Measurements from ENCODE around the gene ENTR1. TPM values are rescaled to one million over a fixed set of nuclear protein-coding genes. Genes with fewer than 3 reads are reported as not detected.

ENTR1 gene
- total RNA-seq, 1 experiment from 2014 or later = 36.5 TPM

DNA sequence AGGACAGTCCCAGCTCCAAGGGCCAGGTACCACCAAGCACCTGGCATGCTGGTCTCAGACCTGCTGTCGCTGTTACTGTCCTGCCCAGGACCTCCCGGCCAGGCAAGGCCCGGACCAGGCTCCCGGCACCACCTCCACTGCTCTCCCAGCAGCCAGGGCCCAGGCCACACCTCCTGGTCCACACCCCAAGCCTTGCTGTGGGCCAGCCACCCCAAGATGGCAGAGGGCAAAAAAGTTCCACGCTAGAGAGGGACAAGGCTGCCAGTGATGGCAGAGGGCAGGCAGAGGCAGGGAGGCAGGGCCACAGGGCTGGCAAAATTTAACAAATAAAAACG lies 48.0 kb downstream of the ENTR1 start:
- DNase-seq (ENCODE audit: low spot score) = no peak

DNA sequence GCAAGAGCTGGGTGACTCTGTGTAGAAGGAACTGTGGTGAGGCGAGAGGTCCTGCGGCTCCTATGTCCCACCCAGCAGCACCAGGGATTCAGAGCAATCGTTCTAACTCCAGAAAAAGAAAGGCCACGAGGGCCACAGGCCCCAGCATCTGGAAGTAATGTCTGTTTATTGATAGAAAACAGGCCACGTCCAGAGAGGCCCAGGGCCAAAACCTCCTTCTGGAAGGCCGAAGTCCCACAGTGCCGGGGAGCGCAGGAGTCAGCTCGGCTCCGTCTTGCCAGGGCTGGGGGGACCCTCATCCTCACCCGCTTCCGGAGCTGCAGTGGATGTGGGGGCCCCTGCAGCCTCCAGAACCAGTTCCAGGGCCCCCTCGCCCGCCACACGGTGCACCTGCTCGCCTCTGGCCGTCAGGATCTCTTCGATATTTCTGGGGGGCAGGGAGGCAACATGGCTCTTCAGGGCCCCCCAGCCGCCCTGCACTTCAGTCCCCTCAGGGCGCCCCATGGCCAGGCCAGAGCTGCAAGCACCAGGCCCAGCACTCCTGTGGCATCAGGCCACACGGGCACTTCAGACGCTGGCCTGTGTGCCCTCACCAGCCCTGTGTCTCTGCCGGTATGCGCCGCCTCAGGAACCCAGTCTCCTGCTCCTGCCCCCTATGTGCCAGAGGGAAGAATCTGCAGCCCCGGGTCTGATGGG lies 48.5 kb downstream of the ENTR1 start:
- no peak for DNase-seq (ENCODE audit: low spot score)

- DNase-seq (ENCODE audit: low spot score) = no peak
Observed at GRCh38 chr9:136361047-136361753, 49.2 kb downstream of the ENTR1 start.

GRCh38 chr9:136359774-136360718 lies 50.4 kb downstream of the ENTR1 start:
- DNase-seq (ENCODE audit: low spot score) = no peak

DNA sequence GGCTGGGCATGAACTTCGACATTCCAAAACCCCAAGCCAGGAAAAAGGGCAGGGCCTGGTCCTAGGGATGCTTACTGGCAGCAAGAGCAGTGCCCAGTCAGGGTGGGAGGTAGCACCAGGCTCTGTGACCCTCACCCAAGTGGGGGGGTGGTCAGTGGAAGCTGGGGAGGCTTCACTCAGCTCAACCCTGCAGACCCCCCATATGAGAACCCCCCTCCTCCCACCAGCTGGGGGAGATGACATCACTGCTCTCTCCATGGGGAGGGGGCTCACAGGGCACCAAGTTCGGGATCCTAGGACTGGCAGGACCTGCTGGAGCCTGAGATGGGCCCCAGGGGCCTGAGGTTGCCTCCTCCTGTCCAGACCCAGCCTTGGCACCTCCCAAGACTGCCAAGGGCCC lies 51.5 kb downstream of the ENTR1 start:
- no peak for DNase-seq (ENCODE audit: low spot score)

- DNase-seq (ENCODE audit: low spot score) = no peak
Observed at GRCh38 chr9:136358016-136358415, 52.4 kb downstream of the ENTR1 start.

DNA sequence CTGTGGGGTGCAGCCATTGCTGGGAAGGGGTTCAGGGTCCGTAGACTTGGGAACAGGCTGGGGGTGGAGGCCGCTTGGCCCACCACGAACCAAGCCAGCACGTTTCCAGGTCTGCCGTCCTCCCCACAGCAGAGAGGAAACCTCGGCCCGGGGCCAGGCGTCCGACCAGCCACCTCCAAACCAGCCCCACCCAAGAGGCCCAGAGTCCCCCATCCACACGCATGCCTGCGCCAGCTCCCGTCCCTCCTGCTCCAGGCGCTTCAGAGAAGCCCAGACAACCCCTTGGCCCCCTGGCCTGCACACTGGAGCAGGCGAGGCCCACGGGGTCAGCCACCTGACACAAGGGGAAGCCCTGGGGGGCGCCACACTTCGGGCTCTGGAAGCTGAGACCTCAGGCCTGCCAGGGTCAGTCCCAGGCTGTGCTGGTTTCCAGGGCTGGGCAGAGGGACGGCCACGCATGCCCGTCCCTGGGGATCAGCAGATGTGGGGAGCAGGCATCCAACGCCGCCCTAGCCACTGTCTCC lies 53.1 kb downstream of the ENTR1 start:
- DNase-seq (ENCODE audit: low spot score) = no peak

DNA sequence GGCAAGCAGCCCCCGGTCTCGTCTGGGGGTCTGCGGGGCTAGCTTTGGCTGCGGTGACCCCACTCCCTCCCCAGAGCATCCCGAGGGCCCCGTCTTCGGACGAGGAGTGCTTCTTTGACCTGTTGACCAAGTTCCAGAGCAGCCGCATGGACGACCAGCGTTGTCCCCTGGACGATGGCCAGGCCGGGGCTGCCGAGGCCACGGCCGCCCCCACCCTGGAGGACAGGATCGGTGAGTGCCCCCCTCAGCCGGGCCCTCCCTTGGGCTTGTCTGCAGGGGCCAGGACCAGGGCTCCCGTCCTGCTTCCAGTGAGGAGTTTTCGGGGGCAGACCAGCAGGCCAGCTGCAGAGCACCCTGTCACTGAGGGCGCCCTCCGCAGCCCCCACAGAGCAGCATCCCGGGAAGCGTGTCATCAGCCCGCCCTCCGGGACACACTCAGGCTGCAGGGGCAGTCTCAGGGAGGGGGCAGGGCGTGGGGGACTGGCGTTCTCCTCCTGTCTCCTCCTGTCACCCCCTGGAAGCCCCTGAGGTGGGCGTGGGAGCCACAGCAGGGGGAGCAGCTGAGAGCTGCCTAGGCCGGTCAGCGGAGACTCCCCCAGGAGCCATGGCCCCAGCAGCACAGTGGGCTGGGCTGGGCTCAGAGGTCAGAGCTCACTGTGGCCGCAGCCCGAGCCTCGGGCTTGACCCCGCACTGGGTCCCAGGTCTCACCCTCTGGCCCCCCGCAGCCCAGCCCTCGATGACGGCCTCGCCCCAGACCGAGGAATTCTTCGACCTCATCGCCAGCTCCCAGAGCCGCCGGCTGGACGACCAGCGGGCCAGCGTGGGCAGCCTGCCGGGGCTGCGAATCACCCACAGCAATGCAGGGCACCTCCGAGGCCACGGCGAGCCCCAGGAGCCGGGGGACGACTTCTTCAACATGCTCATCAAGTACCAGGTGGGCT lies 54.5 kb downstream of the ENTR1 start:
- DNase-seq (ENCODE audit: low spot score) = no peak

GRCh38 chr9:136354592-136355085 lies 55.8 kb downstream of the ENTR1 start:
- DNase-seq (ENCODE audit: low spot score) = peak; percentile 21

GRCh38 chr9:136353757-136354488 lies 56.5 kb downstream of the ENTR1 start:
- no peak for DNase-seq (ENCODE audit: low spot score)

GRCh38 chr9:136353088-136353487 lies 57.3 kb downstream of the ENTR1 start:
- no peak for DNase-seq (ENCODE audit: low spot score)

- no peak for DNase-seq (ENCODE audit: low spot score)
Observed at GRCh38 chr9:136352682-136353081, 57.7 kb downstream of the ENTR1 start.

Other genes with a start within 250 kb of the ENTR1 start
- not detected in 2 replicates for gene LHX3, start 205.5 kb downstream of the ENTR1 start, total RNA-seq (2014; rRNA removed; shearing (Covaris generic))
- 9.2 and 10.3 TPM in 2 replicates for gene QSOX2, start 164.8 kb downstream of the ENTR1 start, total RNA-seq (2014; rRNA removed; shearing (Covaris generic))
- gene CCDC187, start 106.5 kb downstream of the ENTR1 start, total RNA-seq (2014; rRNA removed; shearing (Covaris generic)) = not detected in 2 replicates
- 5.1 and 8.9 TPM in 2 replicates for gene GPSM1, start 83.1 kb downstream of the ENTR1 start, total RNA-seq (2014; rRNA removed; shearing (Covaris generic))
- gene DNLZ, start 46.9 kb downstream of the ENTR1 start, total RNA-seq (2014; rRNA removed; shearing (Covaris generic)) = 26.5 and 39.6 TPM in 2 replicates
- gene CARD9, start 36.9 kb downstream of the ENTR1 start, total RNA-seq (2014; rRNA removed; shearing (Covaris generic)) = 0.17 and 0.18 TPM in 2 replicates
- 2.8 and 5.6 TPM in 2 replicates for gene SNAPC4, start 10.4 kb downstream of the ENTR1 start, total RNA-seq (2014; rRNA removed; shearing (Covaris generic))
- gene PMPCA, start within 50 bp of the ENTR1 start, total RNA-seq (2014; rRNA removed; shearing (Covaris generic)) = 44.4 and 64.2 TPM in 2 replicates
- gene INPP5E, start 29.2 kb upstream of the ENTR1 start, total RNA-seq (2014; rRNA removed; shearing (Covaris generic)) = 2.4 and 3.9 TPM in 2 replicates
- gene SEC16A, start 72.4 kb upstream of the ENTR1 start, total RNA-seq (2014; rRNA removed; shearing (Covaris generic)) = 18.7 and 19.0 TPM in 2 replicates
- gene NOTCH1, start 135.4 kb upstream of the ENTR1 start, total RNA-seq (2014; rRNA removed; shearing (Covaris generic)) = 2.4 and 3.2 TPM in 2 replicates